Measurements from ENCODE around the gene CDH12. TPM values are rescaled to one million over a fixed set of nuclear protein-coding genes. Genes with fewer than 3 reads are reported as not detected.
"Not testable (repeated sequence)": the region's sequence is repeated elsewhere in the genome, so short reads cannot be mapped to it uniquely, and the experiment has no call there.

Gene CDH12
- total RNA-seq, 4 donors from 2014 or later = not detected

DNA sequence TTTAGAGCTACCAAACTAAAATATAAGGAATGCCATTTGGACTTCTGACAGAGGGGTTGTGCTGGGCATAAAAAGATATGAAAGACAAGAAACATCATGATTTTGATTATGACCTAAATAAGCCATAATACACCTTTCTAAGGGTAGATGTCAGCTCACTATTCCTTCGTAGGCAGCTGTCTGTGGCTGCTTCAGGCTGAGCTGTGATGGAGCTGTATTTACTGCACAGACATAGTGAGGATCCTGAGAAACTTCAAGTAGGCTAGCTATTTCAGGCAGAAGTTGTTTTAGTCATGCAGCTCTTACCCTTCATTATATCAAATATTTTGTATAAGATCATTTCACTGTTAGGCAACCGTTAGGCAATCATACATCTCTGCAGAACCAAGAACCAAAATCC is 511.7 kb downstream of the CDH12 start:
- TF ChIP-seq POLR2A (IDR thresholded peaks at IDR 0.05) = no peak
- TF ChIP-seq, protein P1, sequence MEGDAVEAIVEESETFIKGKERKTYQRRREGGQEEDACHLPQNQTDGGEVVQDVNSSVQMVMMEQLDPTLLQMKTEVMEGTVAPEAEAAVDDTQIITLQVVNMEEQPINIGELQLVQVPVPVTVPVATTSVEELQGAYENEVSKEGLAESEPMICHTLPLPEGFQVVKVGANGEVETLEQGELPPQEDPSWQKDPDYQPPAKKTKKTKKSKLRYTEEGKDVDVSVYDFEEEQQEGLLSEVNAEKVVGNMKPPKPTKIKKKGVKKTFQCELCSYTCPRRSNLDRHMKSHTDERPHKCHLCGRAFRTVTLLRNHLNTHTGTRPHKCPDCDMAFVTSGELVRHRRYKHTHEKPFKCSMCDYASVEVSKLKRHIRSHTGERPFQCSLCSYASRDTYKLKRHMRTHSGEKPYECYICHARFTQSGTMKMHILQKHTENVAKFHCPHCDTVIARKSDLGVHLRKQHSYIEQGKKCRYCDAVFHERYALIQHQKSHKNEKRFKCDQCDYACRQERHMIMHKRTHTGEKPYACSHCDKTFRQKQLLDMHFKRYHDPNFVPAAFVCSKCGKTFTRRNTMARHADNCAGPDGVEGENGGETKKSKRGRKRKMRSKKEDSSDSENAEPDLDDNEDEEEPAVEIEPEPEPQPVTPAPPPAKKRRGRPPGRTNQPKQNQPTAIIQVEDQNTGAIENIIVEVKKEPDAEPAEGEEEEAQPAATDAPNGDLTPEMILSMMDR (IDR thresholded peaks at IDR 0.05) = no peak
- Histone ChIP-seq H3K27ac (no peak overlapping the region), H3K4me1 (no peaks in the 10 kb centered on the region), H3K9me3 (no peaks in the 10 kb centered on the region), H3K27me3 (no peaks in the 10 kb centered on the region), H3K4me3 (replicated peaks in 1 of 3) (no peak overlapping the region), H3K36me3 (no peaks in the 10 kb centered on the region)
- intact Hi-C loops (cut with DNase I) = no loop called here
- WGBS, 2 donors = 72 to 80% methylated on average over 2 of the region's 2 CpGs
- DNase-seq = no peak

DNA sequence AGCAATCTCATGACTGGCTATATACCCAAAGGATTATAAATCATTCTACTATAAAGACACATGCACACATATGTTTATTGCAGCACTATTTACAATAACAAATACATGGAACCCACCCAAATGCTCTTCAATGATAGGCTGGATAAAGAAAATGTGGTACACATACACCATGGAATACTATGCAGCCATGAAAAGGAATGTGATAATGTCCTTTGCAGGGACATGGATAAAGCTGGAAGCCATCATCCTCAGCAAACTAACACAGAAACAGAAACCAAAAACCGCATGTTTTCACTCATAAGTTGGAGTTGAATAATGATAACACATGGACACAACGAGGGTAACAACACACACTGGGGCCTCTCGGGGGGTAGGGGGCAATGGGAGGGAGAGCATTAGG is 520.2 kb downstream of the CDH12 start:
- H3K4me1 ChIP-seq; H3K4me3 ChIP-seq (replicated peaks in 1 of 3); H3K9me3 ChIP-seq; H3K36me3 ChIP-seq; H3K27me3 ChIP-seq; DNase-seq; H3K27ac ChIP-seq; intact Hi-C loops (cut with DNase I): not testable (repeated sequence)
- WGBS, 2 donors = 92 to 95% methylated on average over 3 of the region's 3 CpGs

DNA sequence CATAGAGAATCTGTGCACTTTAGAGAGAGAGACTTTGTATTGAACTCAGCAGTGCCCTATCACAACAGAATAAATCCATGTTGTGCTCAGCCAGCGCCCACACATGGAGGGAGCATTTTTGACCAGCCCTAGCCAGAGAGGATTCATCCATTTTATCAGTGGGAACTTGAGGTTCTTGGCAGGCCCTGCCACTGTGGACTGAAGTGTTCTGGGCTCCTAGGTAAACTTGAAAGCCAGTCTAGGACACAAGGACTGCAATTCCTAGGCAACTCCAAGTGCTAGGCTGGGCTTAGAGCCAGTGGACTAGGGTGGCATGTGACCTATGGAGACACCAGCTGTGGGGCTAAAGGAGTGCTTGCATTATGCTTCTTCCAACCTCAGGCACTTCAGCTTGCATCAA is 523.5 kb downstream of the CDH12 start:
- Histone ChIP-seq H3K36me3 (no peaks in the 10 kb centered on the region), H3K27ac (no peak overlapping the region), H3K4me1 (no peaks in the 10 kb centered on the region), H3K27me3 (no peaks in the 10 kb centered on the region), H3K4me3 (replicated peaks in 1 of 3) (no peak overlapping the region), H3K9me3 (no peaks in the 10 kb centered on the region)
- no peak for DNase-seq
- no peak for TF ChIP-seq POLR2A (IDR thresholded peaks at IDR 0.05)
- TF ChIP-seq, protein P1 (IDR thresholded peaks at IDR 0.05) = no peak
- intact Hi-C loops (cut with DNase I) = no loop called here
- WGBS, 2 donors = 46 to 80% methylated on average over 1 of the region's 1 CpG

DNA sequence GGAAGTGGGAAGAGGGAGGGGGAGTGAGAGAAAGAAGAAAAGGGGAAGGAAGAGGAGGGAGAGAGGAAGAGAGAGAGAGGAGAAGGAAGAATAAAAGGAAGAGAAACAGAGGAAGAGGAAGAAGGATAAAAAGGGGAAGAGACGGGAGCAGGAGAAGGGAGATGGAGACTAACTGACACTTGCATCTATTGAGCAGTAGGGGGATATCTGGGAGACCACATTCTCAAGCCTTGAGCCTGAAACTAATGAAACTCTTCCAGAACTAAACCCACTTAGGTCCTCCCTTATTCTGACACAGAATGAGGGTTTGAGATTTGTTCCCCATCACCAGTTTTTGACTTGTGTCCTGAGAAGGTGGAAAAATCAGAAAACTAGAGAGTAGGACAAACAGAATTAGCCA is 533.3 kb downstream of the CDH12 start:
- DNase-seq = no peak
- Histone ChIP-seq H3K27ac (no peak overlapping the region), H3K9me3 (no peaks in the 10 kb centered on the region), H3K4me3 (replicated peaks in 1 of 3) (no peak overlapping the region), H3K36me3 (no peaks in the 10 kb centered on the region), H3K27me3 (no peaks in the 10 kb centered on the region), H3K4me1 (no peaks in the 10 kb centered on the region)
- 19 to 37% methylated on average over 1 of the region's 1 CpG for WGBS, 2 donors
- intact Hi-C loops (cut with DNase I) = no loop called here
- TF ChIP-seq POLR2A (IDR thresholded peaks at IDR 0.05) = no peak
- TF ChIP-seq, protein P1 (IDR thresholded peaks at IDR 0.05) = no peak

DNA sequence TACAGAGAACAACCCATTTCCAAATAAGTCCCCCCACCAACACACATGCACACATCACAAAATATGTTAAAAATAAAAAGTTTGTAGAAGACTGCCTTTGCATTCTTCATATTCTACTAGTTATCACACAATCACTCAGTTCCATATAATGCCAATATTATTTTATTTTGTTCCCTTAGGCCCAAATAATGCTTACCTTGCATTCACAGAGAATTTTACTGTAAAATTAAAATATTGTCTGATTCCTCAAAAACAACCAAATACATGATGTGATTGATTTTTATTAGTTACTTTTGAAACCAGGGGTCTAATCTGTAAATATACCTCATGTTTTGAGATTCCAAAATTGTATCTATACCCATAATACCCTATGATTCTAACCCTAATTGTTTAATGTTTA is 536.9 kb downstream of the CDH12 start:
- Histone ChIP-seq H3K27ac (no peak overlapping the region), H3K4me1 (no peaks in the 10 kb centered on the region), H3K27me3 (no peaks in the 10 kb centered on the region), H3K36me3 (no peaks in the 10 kb centered on the region), H3K4me3 (replicated peaks in 1 of 3) (no peak overlapping the region), H3K9me3 (no peaks in the 10 kb centered on the region)
- TF ChIP-seq, protein P1 (IDR thresholded peaks at IDR 0.05) = no peak
- no peak for TF ChIP-seq POLR2A (IDR thresholded peaks at IDR 0.05)
- no peak for DNase-seq
- intact Hi-C loops (cut with DNase I) = no loop called here

DNA sequence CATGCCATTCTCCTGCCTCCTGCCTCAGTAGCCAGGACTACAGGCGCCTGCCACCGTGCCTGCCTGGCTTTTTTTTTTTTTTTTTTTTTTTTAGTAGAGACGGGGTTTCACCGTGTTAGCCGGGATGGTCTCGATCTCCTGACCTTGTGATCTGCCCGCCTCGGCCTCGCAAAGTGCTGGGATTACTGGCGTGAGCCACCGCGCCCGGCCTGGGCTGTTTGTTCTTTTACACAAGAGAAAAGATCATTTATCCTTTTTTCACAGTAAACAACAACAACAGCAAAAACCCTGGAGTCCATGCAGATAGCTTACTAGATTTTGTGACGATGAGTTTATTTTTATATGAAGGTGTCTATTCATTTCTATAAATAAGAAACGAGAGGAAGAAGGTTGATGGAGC is 538.1 kb downstream of the CDH12 start:
- H3K9me3 ChIP-seq; H3K27ac ChIP-seq; H3K36me3 ChIP-seq; H3K4me3 ChIP-seq (replicated peaks in 1 of 3); H3K4me1 ChIP-seq; H3K27me3 ChIP-seq; DNase-seq; intact Hi-C loops (cut with DNase I): not testable (repeated sequence)
- WGBS, 2 donors = 92 to 93% methylated on average over 15 of the region's 15 CpGs

Data from thyroid gland (tissue), 4 donors.